ENCODE measurements around the gene CFAP161.

Gene CFAP161

GRCh38 chr15:81182031-81182755 is 48.1 kb downstream of the CFAP161 start:
- FAIRE-seq: no peak
- no peak for DNase-seq (ENCODE audit: low spot score)

- DNase-seq (ENCODE audit: low spot score) (no peak), FAIRE-seq (no peak)
These were observed 48.8 kb downstream of the CFAP161 start for GRCh38 chr15:81182756-81183438.

GRCh38 chr15:81183439-81183775 is 49.3 kb downstream of the CFAP161 start:
- FAIRE-seq (no peak), DNase-seq (ENCODE audit: low spot score) (no peak)

- FAIRE-seq (no peak), DNase-seq (ENCODE audit: low spot score) (no peak)
These were observed 50.1 kb downstream of the CFAP161 start for GRCh38 chr15:81184188-81184587.

DNA sequence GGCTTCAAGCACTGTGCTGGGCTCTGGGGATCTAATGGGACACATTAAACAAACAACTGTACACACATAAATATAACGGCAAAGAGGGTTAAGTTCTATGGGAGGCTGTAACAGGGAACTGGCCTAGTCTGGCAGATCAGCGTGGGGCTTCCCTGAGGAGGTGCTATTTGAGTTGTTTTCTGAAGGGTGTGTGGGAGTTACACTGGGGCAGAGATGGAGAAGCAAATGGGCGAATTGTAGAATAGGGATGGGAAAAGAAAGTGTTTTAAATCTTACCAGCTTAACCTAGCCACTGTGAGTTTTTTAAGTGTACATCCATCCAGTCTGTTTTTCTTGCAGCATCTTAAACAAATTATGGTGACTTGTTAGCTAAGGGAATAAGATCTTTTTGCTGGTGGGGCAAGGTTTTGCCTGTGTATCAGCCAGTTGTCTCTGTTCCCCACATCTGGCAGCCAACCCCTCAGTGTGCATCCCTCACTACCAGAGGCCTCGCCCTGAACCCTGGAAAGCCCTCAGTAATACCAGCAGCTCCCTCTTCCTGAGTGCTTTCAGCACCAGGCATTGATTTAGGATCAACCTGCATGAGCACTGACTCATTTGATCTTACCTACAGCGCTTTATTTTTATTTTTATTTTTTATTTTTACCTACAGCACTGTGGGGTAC is 51.7 kb downstream of the CFAP161 start:
- DNase-seq (ENCODE audit: low spot score) (no peak), FAIRE-seq (no peak)

DNA sequence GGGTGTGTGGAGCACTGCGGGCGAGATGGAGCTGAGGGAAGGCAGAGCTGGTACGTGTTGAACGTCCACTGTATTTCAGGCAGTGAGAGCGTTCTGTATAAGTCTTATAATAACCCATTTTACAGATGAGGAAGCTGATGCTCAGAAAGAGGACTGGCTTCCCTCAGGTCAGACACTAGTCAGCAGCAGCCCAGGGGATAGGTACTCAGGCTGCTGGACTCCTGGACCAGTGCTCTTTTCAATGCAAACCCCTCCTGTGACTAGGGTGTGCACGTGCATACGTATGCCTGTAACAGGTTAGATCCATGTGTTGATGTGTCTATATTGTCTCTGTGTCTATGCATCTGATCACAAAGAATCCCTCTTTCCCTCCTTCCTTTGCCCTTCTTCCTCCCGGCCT is 54.3 kb downstream of the CFAP161 start:
- FAIRE-seq (no peak), DNase-seq (ENCODE audit: low spot score) (no peak)

DNA sequence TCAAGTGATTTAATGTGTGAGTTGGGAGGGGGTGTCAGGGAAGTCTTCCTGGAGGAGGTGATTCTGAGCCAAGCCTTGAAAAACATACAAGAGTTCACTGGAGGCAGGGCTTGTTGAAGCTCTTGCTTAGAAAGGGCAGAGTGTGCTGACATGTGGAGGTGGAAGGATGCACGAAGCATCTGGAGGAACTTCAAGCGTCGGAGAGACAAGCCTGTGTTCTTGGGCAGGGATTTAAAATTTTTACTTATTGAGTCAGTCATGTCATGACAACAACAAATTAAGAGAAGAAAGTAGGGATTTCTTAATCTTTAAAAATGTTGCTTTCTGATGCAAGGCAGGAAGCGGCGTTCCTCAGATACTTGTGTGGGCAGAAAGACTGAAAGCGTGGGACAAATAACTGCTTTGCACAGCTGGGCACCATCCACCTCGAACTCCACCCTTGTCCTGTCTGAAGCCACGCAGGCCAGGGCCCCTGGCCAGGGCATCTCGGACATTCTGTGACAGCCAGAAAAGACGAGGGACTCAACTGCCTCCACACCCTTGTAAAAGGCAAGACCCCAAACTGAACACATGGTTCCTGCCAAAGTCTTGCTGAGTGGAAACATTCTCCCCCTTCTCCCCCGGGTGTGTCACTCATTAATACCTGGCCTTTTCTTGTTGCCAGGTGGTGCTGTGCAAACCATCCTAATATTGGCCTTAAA is 55.7 kb downstream of the CFAP161 start:
- DNase-seq (ENCODE audit: low spot score): no peak
- FAIRE-seq: no peak

GRCh38 chr15:81190922-81191507 is 56.9 kb downstream of the CFAP161 start:
- DNase-seq (ENCODE audit: low spot score): no peak
- FAIRE-seq: no peak

- DNase-seq (ENCODE audit: low spot score): no peak
- FAIRE-seq: no peak
These were observed 57.6 kb downstream of the CFAP161 start for GRCh38 chr15:81191701-81192100.

GRCh38 chr15:81194723-81195122 is 60.7 kb downstream of the CFAP161 start:
- no peak for FAIRE-seq
- no peak for DNase-seq (ENCODE audit: low spot score)

- DNase-seq (ENCODE audit: low spot score) (no peak), FAIRE-seq (no peak)
These were observed 61.3 kb downstream of the CFAP161 start for GRCh38 chr15:81195339-81195864.

GRCh38 chr15:81196576-81197254 is 62.6 kb downstream of the CFAP161 start, which contains the start of gene IL16:
TSS of gene IL16 (plus strand) at chr15:81196879. CDS start at chr15:81225400, 28,521 bp downstream.
- FAIRE-seq (no peak), DNase-seq (ENCODE audit: low spot score) (no peak)

GRCh38 chr15:81197255-81197630 is 63.2 kb downstream of the CFAP161 start:
- DNase-seq (ENCODE audit: low spot score): no peak
- no peak for FAIRE-seq

GRCh38 chr15:81197688-81198281 is 63.7 kb downstream of the CFAP161 start:
- no peak for FAIRE-seq
- no peak for DNase-seq (ENCODE audit: low spot score)
